ENCODE results near the gene L3MBTL2.

GRCh38 chr22:41223535-41223934, 18.4 kb downstream of the L3MBTL2 start:
- TF ChIP-seq CTCF (IDR thresholded peaks at IDR 0.05; ENCODE audit: insufficient read depth, low read length, poor library complexity, severe bottlenecking) (no peak), EZH2phosphoT487 (conservative IDR thresholded peaks at IDR 0.05; ENCODE audit: low read length) (no peak)
